GM12874 (cell line): ENCODE measurements around the gene HSDL1.

Experiments used
- TF ChIP-seq, protein P1 (sequence below): IDR thresholded peaks from 2 replicates; pipeline ENCODE4 v1.5.1; 2011; ENCODE audit warnings: low read depth, mild to moderate bottlenecking, control low read depth, low read length, moderate library complexity; ENCODE audit not compliant: insufficient read depth

Gene HSDL1

GRCh38 chr16:84117494-84117843 lies 27.5 kb downstream of the HSDL1 start:
- TF ChIP-seq, protein P1, sequence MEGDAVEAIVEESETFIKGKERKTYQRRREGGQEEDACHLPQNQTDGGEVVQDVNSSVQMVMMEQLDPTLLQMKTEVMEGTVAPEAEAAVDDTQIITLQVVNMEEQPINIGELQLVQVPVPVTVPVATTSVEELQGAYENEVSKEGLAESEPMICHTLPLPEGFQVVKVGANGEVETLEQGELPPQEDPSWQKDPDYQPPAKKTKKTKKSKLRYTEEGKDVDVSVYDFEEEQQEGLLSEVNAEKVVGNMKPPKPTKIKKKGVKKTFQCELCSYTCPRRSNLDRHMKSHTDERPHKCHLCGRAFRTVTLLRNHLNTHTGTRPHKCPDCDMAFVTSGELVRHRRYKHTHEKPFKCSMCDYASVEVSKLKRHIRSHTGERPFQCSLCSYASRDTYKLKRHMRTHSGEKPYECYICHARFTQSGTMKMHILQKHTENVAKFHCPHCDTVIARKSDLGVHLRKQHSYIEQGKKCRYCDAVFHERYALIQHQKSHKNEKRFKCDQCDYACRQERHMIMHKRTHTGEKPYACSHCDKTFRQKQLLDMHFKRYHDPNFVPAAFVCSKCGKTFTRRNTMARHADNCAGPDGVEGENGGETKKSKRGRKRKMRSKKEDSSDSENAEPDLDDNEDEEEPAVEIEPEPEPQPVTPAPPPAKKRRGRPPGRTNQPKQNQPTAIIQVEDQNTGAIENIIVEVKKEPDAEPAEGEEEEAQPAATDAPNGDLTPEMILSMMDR, result no peak

DNA sequence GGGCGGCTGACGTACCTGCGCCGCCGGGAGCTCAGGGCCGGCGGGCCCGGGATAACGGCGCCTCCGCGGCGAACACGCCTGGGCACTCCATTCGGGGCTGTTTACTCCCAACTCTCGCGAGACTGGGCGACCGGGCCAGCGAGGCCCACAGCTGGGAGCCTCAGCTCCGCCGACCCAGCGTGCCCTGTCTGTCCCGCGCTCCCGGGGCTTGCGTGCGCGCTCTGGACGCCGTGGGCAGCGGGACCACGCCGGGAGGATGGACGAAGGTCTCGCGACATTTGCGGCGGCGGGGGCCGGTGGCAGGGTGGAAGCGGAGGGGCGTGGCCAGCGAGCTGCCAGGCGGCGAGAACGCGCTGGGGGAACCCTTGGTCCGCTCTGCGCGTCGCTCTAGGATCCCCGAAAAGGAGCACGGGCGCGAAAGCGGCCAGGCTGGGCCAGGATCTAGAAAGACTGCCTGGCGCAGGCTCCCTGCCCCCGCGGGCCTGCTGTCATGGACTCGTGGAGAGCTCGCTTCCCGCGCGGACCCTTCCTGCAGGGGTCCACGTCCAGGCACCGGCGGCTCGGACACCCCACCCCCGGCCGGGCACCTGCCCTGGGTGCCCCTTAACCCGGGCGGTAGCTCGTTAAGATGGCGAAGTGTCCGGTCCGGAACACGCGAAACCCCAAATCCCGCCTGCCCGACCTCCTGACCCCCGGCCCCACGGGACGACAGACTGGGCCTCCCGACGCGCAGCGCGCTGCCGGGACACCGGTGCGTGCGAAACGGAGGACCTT lies 28.1 kb downstream of the HSDL1 start, which contains the start of gene MBTPS1:
MBTPS1 (minus strand) TSS at position 223 of the 774 bp plus-strand sequence. CDS start 15,159 bp downstream, outside the sequence.
- TF ChIP-seq, protein P1, result no peak

DNA sequence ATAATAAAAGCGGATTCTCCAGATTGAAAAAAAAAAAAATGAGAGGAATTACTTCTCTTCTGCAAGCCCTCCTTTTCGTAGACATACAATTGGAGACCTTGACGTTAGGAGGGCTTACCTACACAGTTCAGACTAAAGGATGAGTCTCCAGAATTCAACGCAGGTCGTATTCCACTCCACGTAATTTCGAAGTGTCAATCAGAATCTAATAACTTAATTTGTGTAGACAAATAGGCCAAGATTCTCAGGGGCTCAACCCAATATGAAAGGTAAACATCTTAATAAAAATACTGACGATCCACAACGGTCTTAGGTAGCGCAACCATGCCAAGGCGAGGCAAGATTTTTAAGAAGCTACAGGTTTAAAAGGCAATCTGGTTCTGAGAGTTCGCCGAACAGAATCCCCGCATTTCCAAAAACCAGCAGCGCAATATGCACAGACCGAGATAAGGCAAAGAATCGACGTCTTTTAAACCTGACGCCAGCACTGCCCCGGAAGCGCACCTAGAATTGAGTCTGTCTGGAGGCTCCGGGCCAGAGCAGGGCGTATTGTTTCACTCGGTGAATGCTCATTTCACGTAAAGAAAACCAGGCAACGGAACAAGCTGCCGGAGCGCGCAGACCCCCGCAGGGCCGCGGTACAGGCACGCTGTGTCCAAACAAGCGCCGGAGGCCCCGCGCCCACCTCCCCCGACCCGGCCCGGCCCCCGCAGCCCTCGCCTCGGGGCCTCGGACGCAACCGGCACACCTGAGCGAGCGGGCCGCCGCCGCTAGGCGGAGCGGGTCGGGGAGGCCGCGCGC lies 28.9 kb downstream of the HSDL1 start:
- TF ChIP-seq, protein P1, result peak; percentile 33

DNA sequence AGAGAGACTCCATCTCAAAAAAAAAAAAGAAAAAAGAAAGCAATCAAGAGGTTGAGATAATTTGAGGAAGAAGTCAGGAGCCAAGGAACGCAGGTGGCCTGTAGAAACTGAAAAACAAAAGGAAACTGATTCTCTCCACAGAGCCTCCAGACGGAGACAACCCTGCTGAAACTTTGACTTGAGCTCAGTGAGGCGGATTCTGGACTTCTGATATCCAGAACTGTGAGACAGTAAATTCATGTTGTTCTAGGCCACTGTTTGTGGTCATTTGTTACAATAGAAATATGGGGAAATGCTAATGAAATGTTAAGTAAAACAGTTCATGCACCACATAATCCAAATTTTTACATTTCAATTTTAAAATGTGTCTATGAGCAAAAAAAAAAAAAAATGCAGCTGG lies 33.5 kb downstream of the HSDL1 start:
- TF ChIP-seq, protein P1, result no peak

- TF ChIP-seq, protein P1, result no peak
Observed at GRCh38 chr16:84110527-84110926, 34.5 kb downstream of the HSDL1 start.

DNA sequence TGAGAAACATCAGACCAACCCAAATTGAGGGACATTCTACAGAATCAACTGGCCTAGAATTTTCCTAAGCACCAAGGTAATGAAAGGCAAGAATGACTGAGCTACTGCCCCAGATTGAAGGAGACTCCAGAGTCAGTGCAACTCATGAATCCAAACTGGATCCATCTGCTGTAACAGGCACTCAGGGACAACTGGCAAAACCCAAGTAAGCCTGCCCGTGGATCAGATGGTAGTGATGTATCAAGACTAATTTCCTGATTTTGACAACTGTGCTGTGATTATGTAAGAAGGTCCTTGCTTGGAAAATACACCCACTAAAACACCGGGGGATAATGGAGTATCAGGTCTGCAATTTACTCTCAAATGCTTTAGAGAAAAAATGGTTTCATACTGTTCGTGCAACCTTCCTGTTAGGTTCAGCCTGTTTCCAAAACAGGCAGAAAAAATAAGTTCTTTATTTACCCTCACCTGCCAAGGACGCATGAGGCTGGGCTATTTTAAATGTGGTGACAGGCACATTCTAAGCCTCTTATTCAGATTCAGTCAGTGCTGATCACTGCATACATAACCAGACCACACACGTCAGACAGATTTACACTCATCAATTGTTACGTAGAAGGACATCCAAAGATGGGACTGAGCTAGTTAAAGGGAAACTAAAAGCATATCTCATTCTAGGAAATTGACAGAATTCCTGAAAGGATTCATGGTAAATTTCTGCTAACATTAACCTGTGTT lies 35.2 kb downstream of the HSDL1 start:
- TF ChIP-seq, protein P1, result no peak

GRCh38 chr16:84107921-84108320 lies 37.1 kb downstream of the HSDL1 start:
- TF ChIP-seq, protein P1, result no peak
